NCI-H748 (cell line): ENCODE measurements around the gene VPS37B.

Experiments used
- DNase-seq: peaks from one replicate; lab custom pipeline; 2025; ENCODE audit not compliant: unreplicated experiment; lab: John Stamatoyannopoulos, UW

The VPS37B gene

DNA sequence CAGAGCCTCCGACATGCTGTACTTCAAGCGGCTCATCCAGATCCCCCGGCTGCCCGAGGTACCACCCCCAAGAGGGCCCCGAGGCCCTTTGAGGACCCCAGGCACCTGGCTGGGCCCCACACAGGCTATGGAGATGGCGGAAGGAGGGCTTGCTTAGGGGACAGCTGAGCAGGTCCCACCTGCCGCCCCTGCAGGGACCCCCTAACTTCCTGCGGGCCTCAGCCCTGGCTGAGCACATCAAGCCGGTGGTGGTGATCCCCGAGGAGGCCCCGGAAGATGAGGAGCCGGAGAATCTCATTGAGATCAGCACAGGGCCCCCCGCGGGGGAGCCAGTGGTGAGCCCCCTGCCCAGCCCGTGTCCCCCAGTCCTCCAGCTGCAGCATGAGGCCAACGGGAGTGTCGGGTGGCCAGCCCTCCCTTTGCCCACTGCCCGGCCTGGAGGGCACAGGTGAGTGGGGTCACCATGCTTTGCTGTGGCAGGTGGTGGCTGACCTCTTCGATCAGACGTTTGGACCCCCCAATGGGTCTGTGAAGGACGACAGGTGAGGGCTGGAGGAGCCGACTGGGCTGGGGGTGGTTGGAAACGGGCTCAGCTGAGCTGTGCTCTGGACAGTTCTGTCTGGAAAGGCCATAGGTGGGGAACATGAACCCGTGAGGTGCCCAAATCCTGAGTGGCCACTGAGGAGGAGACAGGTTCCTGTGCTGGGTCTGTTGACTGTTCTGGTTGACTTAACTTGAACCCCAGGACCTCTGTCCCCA lies 40.7 kb downstream of the VPS37B start:
- DNase-seq: no peak

DNA sequence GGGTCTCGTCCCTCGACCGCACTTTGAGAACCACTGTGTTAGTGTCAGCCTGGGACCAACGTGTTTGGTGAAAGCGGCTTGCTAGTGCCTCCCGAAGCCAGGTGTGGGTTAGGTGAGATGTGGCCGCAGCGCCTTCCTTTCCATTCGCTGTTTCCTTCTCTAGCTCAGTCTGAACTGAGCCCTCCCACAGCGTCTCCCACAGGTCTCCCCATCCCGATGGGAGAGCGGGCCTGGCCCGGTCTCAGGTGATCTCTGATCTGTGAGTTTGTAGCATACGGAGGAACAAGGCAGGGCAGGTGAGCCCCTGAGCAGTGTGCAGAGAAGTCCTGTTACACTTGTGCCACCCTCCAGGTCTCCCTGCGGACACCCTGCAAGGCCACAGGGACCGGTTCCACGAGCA lies 41.4 kb downstream of the VPS37B start:
- DNase-seq: no peak

DNA sequence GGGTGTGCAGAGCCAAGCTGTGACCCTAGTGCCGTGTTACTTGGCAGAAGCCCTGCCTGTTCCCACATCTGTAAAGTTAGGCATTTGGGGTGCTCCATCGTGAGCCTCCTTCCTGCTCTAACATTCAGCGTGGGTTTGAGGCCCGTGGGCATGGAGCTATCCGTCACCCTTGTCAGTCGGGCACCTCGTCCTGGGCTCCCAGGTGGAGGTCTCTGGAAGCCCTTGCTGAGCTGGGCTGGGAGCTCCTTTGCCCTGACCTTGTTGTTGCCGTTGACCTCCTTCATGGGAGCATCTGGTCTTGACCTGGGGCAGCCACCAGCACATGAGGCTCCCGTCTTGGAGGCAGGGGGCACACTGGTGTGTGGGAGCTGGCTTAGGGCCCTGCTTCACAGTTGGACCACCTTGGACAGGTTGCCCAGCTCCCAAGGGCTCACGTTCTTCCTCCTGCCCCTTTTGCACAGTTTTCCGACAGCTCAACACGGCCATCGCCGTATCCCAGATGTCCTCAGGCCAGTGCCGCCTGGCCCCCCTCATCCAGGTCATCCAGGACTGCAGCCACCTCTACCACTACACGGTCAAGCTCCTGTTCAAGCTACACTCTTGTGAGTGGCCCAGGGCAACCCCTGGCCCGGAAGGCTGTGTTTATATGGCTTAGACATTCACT lies 42.2 kb downstream of the VPS37B start:
- no peak for DNase-seq

DNA sequence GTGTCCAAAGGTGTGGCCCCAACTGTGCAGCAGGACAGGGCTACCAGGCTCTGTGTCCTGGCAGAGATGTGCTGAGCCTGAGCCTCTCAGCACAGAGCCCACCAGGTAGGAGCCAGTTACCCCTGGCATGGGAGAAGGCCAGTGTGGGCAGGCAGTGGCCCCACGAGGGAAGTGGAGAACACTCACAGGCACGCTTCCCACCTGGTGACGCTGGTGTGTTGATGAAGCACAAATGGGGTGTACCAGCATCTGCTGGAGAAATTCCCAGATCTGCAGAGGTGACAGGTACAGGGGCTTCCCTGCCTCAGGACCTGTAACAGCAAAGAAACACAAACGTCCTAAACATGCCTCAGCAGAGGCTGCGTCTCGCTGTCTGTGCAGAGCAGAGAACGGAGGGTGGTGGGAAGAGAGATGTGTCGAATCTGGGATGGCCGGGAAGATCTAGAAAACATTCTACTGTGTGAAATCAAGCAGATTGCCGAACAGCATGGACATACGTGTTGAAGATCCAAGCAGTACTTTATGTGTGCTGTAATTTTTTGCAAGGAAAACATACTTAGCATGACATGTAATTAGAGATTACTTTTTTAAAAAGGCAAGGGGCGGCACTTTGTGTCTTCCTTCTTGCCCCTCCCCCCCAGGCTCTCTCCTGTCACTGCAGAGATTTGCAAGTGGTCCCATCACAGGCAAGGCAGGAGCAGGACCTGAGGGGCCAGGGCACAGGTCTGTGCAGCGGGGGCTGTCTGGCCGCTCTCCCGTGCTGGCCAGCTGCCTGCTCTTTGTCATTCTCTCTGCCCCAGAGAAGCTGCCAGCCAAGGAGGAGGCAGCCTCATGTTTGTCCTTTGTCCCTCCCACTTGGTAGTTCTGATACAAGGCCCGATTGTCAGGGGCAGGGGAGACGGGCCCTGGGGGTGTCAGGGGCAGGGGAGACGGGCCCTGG lies 43.3 kb downstream of the VPS37B start:
- DNase-seq: no peak

DNA sequence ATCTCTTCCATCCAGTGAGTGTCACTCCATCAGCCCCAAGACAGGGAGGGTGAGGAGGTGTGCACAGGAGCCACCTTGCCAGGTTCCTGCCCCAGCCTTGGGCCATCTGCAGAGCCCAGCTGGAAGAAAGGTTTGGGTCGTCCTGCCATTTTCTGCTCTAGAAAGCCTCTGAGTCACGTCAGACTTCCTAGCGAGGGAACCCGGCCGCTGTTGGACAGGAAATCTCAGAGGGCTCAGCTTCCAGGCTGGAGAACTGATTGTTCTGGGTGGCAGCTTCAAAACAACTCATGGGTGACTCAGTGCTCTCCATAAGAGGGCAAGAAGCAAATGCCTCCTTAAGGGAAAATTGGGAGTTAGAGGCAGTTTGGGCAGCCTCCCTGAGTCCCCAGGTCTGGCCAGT lies 44.1 kb downstream of the VPS37B start:
- DNase-seq: no peak

DNA sequence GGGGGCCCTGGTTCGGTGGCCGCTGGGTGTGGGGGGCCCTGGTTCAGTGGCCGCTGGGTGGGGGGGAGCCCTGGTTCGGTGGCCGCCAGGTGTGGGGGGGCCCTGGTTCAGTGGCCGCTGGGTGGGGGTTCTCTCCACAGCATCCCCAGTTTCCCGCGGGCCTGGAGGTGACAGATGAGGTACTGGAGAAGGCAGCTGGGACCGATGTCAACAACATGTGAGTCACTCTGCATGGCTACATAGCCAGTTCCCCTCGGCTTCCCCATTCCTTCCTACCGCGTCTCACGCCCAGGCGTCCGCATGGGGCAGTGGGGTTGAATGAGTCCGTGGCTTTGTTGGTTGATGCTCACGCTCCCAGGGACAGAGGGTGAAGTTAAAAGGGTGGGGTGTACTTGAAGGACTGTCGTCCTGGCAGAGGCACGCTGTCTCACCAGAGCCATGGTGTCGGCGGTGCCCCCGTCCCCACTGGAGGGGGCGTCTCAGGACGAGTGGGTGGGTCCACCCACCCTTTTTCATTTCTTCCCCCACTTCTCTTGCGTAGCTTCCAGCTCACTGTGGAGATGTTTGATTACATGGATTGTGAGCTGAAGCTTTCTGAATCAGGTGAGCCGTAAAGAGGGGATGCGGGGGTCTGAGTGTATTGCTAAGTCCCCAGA lies 45.1 kb downstream of the VPS37B start:
- no peak for DNase-seq

DNA sequence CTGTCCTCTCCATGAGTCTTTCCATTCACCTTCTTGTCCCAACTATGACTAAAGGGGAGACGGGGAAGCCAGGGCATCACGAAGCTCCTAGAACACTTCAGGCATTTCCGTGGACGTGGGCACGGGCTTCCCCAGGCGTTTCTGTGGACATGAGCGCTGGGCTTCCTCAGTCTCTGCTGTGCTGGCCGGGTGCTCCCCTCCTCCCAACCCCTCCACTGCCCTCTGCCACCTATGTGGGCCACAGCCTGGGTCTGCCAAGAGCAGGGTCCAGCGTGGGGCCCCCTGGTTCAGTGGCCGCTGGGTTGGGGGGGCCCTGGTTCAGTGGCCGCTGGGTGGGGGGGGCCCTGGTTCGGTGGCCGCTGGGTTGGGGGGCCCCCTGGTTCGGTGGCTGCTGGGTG lies 45.9 kb downstream of the VPS37B start:
- DNase-seq: no peak

DNA sequence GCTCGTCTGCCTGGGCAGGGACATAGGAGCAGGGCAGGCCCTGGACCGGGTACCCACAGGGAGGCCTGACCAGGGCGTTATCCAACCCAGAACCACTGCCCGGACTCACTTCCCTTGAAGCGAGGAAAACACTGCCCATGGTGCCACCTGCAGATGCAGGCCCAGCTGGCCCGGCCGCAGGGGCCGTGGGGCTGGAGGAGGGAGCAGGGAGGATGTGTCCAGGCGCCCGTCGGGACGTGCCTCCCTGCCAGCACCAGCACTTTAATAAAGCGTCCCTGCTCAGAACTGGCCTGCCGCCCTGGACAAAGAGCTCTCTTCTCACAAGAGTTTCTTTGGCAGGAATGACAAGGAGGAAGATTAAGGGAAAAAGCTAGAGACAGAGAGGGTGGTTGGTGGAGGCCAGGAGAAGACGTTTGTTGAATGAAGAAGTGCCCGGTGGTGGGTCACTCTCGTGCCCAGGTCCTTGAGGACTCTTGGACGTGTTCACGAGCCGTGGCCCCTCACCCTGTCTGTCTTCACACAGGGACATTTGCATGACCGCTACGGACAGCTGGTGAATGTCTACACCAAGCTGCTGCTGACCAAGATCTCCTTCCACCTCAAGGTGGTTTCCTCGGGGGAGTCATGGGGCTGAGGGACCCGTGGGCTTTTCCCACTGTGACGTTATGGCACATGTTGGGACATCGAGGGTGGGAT lies 46.4 kb downstream of the VPS37B start:
- DNase-seq: no peak

DNA sequence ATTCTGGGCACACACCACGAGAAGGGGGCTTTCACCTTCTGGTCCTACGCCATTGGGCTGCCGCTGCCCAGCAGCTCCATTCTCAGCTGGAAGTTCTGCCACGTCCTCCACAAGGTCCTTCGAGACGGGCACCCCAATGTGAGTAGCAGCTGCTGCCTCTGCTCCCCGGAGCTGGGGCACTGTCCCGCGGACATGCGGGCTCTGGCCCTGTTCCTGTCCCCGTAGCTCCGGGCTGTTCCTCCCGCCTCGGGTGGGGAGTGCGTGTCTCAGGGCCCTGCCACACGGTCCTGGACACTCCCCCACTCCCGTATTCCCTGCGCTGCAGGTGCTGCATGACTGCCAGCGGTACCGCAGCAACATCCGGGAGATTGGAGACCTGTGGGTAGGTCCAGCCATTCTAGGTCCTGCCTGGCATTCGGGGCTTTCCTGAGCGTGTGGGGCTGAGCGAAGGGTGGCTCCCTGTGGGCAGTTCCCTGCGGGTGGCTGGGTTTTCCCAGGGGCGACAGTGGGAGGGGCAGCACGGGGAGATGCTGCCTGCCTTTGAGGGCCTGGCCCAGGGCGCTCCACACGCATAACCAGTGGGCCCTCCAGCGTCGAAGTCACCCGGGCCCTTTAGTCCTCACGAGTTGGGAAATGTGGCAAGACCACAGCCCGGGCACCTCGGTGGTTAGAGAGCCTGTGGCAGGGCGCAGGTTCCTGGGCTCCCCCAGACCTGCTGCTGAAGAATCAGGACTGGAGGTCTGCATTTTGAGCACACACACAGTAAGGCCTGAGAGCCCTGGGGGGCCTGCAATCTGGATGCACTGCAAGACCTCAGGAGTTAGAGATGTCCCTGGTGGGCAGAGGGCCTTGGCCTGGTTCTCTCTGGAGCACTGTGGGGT lies 47.2 kb downstream of the VPS37B start:
- no peak for DNase-seq

DNA sequence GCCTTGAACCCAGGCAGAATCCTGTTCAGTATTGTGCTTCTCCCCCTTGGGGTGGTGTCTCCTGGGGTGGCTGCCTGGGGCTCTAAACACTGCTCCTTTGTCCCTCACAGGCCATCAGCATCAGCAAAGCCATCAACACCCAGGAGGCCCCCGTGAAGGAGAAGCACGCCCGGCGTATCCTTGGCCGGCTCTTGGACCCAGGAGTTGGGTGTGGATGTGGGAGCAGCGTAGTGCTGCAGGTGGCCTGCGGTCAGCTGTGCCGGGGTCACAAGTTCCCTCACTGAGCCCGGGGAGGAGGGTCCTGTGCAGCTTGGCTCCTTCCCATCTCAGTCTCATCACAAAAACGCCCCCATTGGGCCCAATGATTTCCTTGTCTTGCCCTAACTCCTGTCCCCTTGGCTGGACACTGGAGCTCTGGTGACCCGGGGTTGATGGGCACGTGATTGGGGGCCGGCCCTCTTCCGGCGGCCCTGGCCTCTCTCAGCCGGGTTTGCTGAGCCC lies 48.0 kb downstream of the VPS37B start:
- DNase-seq: no peak

DNA sequence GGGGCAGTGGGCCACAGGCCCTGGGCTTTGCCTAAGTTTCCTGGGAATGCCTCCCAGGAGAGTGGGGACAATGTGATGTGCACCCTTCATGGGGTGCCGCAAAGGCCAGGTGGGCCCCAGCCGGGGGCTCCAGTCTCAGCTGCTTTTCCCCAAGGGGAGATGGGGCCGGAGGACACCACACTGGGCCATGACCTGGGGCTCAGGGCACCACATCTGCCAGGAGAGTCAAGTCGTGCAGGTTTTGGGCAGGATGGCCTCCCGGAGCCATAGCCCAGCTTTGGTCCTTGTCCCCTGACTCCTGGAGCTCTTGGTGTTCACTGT lies 48.4 kb downstream of the VPS37B start:
- DNase-seq: no peak

DNA sequence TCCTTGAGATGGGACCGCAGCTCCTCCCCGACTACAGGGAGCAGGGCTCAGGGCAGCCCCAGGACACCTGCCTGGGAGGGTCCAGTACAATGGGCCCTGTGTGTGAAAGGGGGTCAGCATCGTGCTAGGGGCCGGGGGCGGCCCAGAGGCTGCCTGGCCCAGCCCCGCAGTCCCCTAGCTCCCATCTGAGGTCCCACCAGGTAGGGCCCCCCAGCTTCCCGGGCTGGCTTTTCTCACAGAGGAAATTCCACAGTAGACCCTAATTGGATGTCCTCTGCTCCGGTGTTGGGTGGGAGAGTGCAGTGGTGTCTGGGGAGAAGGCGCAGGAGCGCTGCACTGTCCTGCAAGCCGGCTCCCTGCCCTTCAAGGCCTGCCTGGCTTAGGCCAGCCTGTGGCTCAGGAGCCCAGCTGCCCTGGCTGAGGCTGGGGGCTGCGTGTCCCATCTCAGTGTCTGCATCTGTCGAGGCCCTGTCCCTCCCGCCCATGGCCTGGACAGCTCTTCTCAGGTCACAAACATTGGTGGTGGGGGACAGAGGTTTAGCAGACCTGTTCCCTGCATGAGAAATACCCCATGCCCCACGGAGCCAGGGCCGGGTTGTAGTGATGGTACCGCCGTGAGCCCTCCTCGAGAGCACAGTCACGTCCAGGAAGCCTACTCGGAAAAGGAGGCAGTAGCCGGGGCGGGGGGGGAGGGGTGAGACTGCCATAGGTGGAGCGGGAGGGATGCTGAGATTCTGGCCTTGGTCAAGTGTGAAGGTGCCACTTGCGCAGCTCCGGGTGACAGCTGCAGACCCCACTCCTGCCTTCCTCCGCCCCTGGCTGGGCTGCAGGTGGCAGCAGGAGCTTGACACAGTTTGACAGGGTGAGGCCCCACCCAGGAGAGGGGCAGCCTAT lies 49.1 kb downstream of the VPS37B start:
- no peak for DNase-seq

DNA sequence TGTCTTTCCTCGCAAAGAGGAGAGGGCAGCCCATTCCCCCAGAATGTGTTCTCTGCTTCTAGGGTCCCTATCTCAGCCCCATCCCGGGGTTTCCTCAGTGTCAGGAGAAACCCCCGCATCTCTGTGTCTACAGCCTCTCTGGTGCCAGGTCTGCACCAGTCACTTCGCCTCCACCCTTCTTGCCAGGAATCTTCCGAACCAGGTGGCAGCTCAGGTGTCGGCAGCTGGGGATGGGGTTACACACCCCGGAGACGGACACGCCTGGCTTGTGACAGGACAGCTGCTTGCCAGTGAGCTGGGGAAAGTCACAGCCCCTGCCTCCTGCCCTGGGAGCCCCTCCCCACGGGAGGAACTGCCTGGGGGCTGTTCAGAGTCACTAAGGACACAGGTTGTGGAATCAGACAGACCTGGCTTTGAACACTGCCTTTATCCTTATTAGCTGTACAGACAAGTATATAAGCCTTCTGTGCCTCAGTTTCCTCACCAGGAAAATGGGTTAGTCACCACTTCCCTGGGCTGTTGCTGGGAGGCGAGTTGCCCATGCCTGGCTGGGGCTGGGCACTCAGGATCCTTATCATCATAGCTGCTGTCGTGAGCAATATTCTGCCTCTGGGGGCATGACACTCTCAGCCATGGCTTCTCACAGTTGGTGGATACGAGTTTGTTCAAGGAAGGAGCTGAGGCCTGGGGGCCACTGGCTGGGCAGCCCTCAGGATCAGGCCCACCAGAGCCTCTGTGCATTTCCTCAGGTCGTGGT lies 49.9 kb downstream of the VPS37B start:
- no peak for DNase-seq

DNA sequence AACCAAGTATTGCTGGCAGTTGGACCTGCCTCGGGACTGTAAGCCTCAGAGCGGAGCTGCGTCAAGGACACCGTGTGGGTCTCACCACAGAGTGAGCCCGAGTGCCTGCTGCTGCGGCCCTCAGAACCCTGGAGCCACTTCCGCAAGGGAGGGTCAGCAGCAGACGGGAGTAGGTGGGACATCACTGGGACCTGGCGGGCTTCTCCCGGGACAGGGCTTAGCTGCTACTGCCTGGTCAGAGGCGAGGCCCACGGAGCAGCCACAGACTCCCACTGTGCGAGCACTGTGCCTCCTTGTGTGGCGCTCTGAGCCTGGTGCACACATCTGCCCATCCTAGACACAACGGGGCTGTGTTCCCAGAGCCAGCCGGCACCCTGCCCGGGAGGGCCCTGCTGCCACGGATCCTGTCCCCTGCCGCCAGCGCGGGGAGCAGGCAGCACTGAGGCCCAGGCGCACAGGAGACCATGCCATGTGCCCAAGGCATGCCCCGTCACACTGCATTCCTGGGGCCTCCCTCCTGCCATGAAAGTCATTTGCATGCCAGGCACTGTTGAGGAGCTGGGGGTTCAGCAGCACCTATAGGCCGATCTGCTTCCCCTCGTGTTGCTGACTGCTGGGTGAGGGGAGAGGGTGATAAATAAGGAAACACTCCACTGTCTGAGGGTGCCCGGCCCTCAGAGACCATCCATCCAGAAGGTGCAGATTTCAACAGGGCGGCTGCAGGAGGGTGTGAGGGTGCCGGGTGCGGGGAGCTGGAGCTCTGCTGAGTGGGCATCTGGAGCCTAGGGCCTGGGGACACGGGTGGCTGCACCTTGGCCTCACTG lies 50.7 kb downstream of the VPS37B start:
- DNase-seq: no peak

DNA sequence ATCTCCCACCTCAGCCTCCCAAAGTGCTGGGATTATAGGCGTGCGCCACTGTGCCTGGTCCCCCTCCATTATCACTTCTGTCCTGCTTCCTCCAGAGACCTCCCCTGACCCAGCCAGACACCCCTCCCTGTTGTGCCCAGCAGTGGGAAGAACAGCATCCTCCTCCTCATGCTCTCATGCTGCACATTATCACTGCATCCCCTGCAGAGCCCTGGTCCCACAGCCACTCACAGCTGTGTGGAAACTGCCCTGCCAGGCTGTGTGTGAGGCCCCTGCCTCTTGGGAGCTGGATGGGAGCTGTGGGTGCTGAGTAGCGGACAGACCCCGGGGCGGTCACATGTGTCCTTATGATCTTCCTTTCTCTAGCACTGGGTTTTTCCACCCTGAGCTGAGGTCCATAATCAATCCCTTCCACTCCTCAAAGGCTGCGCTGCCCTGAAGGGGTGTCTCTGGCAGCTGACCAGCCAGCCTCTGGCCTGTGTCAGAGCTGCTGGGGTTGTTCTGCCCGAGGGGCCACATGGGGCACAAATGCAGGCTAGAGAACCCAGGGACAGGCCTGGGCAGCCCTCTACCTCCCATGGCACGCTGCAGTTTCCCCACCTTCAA lies 51.5 kb downstream of the VPS37B start:
- DNase-seq: no peak

DNA sequence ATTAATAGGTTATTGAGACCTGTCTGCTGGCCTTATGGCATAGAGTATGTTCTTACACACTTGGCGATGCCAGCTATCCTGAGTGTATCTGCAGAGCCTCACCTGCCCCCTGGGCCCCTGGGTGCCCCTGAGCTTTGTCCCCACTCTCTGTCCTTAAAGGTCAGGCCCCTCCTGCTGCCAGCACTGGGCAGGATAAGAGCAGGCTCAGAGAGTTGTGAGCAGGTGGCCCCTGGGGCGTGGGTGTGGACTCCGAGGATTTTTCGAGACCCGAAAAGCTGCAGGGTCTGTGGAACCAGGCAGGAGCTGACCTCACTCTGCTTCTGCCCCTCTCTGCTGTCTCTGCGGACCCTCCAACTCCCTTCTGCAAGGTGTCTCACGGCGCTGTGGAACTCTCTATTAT lies 52.5 kb downstream of the VPS37B start:
- no peak for DNase-seq
